HepG2 (cell line): ENCODE measurements around the gene NGEF. TPM values are rescaled to one million over a fixed set of nuclear protein-coding genes. Genes with fewer than 3 reads are reported as not detected.

ENCODE experiments used
- ATAC-seq: fragments of 200-7000 bp; cut with Tn5 transposase; 3 replicates; pipeline ENCODE4 v1.9.1; 2020; ENCODE audit warnings: mild to moderate bottlenecking, moderate library complexity
- BruUV-seq: library from RNA; stranded (reverse); fragments of 400-500 nt; replicated peaks from 2 replicates; lab custom pipeline; 2021; lab: Mats Ljungman, UMichigan
- CTCF ChIA-PET: fragments of 300-600 bp; formaldehyde crosslinking; extraction: SDS; loops from one replicate; lab custom pipeline; 2021; ENCODE audit warnings: low total read pairs, inconsistent platforms, low intra/inter-chr PET ratio; lab: Yijun Ruan, JAX
- POLR2A ChIA-PET: fragments of 350-600 bp; sonication (Branson Sonifier 250); formaldehyde crosslinking; loops from one replicate; lab custom pipeline; 2020; ENCODE audit warnings: antibody characterized with exemption, inconsistent platforms; lab: Yijun Ruan, JAX
- DNase-seq: peaks from one replicate; pipeline ENCODE4 v3.0.0-alpha.2; 2015; ENCODE audit warnings: low spot score
- FAIRE-seq: peaks from 3 replicates; lab custom pipeline; 2011; peaks lifted over from hg19 to GRCh38; lab: Jason Lieb, UNC
- H2AFZ ChIP-seq: one replicate; pipeline ENCODE4 v1.6.1; 2011; ENCODE audit warnings: low read length, inconsistent platforms
- H3K27ac ChIP-seq: fragments of 300-600 bp; 3 replicates; pipeline ENCODE4 v1.8.0; 2011; ENCODE audit warnings: mixed run types, mild to moderate bottlenecking, mixed read lengths, low read length, inconsistent platforms; ENCODE audit not compliant: insufficient read depth; ENCODE audit errors: extremely low read length
- H3K27me3 ChIP-seq, 2 experiments: fragments of 200-600 bp in 1 of 2; 2 replicates in 1 of 2; 3 replicates in 1 of 2; pipeline versions ENCODE4 v1.6.0 to v1.8.0; 2011; ENCODE audit warnings: low read length in 2 of 2, mild to moderate bottlenecking in 2 of 2, moderate library complexity in 2 of 2, inconsistent platforms in 1 of 2; ENCODE audit not compliant: insufficient read depth in 2 of 2, control insufficient read depth in 1 of 2
- H3K36me3 ChIP-seq, 2 experiments: fragments of 200-600 bp in 1 of 2; replicated peaks in 1 of 2; 2 replicates in 1 of 2; 3 replicates in 1 of 2; pipeline versions ENCODE4 v1.5.1 to v1.8.0; 2011; ENCODE audit warnings: low read length in 2 of 2, inconsistent platforms in 1 of 2; ENCODE audit not compliant: insufficient read depth in 2 of 2, control insufficient read depth in 1 of 2
- H3K4me1 ChIP-seq: 2 replicates; pipeline ENCODE4 v1.5.1; 2012; ENCODE audit warnings: low read length, inconsistent platforms; ENCODE audit not compliant: insufficient read depth
- H3K4me2 ChIP-seq: 2 replicates; pipeline ENCODE4 v1.6.0; 2011; ENCODE audit warnings: low read depth, low read length, inconsistent platforms
- H3K4me3 ChIP-seq, 3 experiments: fragments of 200-600 bp in 1 of 3; sonication (generic), shearing (Covaris generic) in 1 of 3; replicated peaks in 1 of 3; 2 replicates each; pipeline ENCODE4 v1.5.1; 2011 to 2016; ENCODE audit warnings: low read length in 3 of 3, inconsistent platforms in 2 of 3, low read depth in 2 of 3, mild to moderate bottlenecking in 2 of 3, control low read depth in 1 of 3, mixed read lengths in 1 of 3; ENCODE audit not compliant: insufficient read depth in 1 of 3
- H3K79me2 ChIP-seq: one replicate; pipeline ENCODE4 v1.6.1; 2011; ENCODE audit warnings: low read length, inconsistent platforms; ENCODE audit not compliant: insufficient read depth
- H3K9ac ChIP-seq: 2 replicates; pipeline ENCODE4 v1.6.0; 2011; ENCODE audit warnings: mild to moderate bottlenecking, low read depth, low read length, inconsistent platforms; ENCODE audit not compliant: insufficient read depth
- H3K9me3 ChIP-seq: 2 replicates; pipeline ENCODE4 v1.5.1; 2012; ENCODE audit warnings: mild to moderate bottlenecking, low read length
- H4K20me1 ChIP-seq: 2 replicates; pipeline ENCODE4 v1.6.0; 2011; ENCODE audit warnings: inconsistent platforms, mild to moderate bottlenecking, low read length, moderate library complexity; ENCODE audit not compliant: insufficient read depth
- AGO2 ChIP-seq: fragments of 200-400 bp; formaldehyde crosslinking; optimal IDR thresholded peaks from 2 replicates; pipeline ENCODE3; 2017; ENCODE audit warnings: mild to moderate bottlenecking, low read depth, low read length, moderate library complexity
- GPN1 ChIP-seq: sonication (generic); formaldehyde crosslinking; IDR thresholded peaks from 2 replicates; pipeline ENCODE4 v1.5.1; 2020; ENCODE audit warnings: missing genetic modification reagents, borderline replicate concordance
- POLR2G ChIP-seq: fragments of 200-400 bp; formaldehyde crosslinking; IDR thresholded peaks from 2 replicates; pipeline ENCODE4 v1.6.1; 2018; ENCODE audit warnings: mild to moderate bottlenecking, low read depth, low read length, moderate library complexity
- ZNF768 ChIP-seq: sonication (generic); formaldehyde crosslinking; IDR thresholded peaks from 2 replicates; pipeline ENCODE4 v1.4.0; 2020; ENCODE audit warnings: missing genetic modification reagents
- whole genome bisulfite sequencing: methylation state at CpG from one replicate; pipeline ENCODE4 v1.1.6; 2017; ENCODE audit warnings: low lambda C conversion rate; 5-methylcytosine and 5-hydroxymethylcytosine counted together
- in situ Hi-C: cut with HindIII; loops from 2 replicates; pipeline ENCODE4 v1.10.0; 2017; ENCODE audit warnings: low pct_unique_long_range_greater_than_20kb; ENCODE audit not compliant: extremely low pct_ligation_motif_present
- intact Hi-C: fragments of 100-400 bp; cut with micrococcal nuclease; formaldehyde crosslinking; loops from one replicate; pipeline ENCODE4 v1.10.0; 2022; ENCODE audit not compliant: unreplicated experiment
- polyA plus RNA-seq, 8 experiments: library from polyadenylated mRNA; depleted of rRNA in 3 of 8; stranded (reverse) in 7 of 8; unstranded in 1 of 8; fragments of >200 nt; fragmentation: Illumina TruSeq in 4 of 8; extraction: Trizol in 4 of 8; gene quantifications; 2 replicates each; pipeline versions ENCODE4 v1.2.1 to v1.2.3, GENCODE V29; 2011 to 2016; ENCODE audit warnings: low read depth in 4 of 8, missing spikeins in 1 of 8, mixed read lengths in 1 of 8; ENCODE audit not compliant: insufficient read depth in 1 of 8
- total RNA-seq, 5 experiments: library from RNA; depleted of rRNA; stranded (reverse); fragments of >200 nt; fragmentation: Illumina TruSeq; extraction: Trizol; gene quantifications; 2 replicates each; pipeline ENCODE4 v1.2.3, GENCODE V29; 2016; ENCODE audit warnings: low read depth in 1 of 5
- TF ChIP-seq, protein P1 (sequence below): sonication (generic); formaldehyde crosslinking; IDR thresholded peaks from 2 replicates; pipeline ENCODE4 v1.4.0; 2020; ENCODE audit warnings: missing genetic modification reagents

Gene NGEF
- total and polyA plus RNA-seq, 2 of the 13 experiments (the other 11 are each of a cell fraction or from before 2014, with no cell fraction given): 14.4 to 36.9 TPM

DNA sequence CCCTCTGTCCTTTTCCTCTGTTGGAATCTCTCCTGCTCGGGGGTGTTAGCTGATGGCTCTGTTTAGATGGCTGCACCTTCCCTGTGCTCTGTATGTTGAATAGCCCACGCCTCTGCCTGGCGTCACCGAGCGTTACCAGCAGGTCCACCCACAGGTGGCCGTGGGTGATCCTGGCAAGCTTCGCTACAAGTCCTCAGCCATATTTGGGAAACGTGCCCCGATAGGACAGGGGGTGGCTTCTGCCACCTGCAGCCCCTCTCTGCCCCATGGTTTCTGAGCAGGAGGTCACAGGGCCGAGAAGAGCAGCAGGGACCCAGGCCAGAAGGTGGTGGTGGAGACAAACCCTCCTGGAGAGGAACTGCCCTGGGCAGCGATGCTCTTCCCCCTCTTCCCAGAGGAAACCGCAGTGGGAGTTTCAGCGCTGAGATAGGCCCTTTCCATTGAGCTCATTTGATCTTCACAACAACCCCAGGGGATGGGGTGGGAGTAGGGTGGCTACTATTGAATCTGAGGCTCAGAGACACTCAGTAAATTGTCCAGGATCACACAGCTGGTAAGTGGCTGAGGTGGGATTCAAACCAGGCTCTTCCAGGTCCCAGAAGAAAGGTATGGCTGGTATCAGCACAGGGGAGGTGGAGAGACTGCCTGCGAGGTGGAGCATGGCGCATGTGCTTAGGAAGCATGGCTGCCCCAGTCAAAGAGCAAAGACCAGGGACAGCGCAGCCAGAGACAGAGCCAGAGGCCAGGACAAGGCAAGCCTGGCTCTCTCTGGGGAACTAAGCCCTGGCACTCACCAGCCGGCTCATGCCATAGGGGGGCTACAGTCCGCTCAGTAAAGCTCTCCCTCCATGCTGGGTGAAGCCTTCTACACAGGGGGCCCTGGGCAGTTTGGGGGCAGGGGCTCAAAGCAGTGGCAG lies 15.0 kb downstream of the NGEF start:
- Histone ChIP-seq H3K4me3 (no peak overlapping the region), H3K27me3 (no peaks in the 10 kb centered on the region), H3K9me3 (no peaks in the 10 kb centered on the region), H2AFZ (no peak overlapping the region), H3K9ac (no peak overlapping the region), H3K4me2 (no peak overlapping the region), H3K79me2 (no peaks in the 10 kb centered on the region), H3K4me1 (no peaks in the 10 kb centered on the region), H3K27ac (no peak overlapping the region), H3K36me3 (no peaks in the 10 kb centered on the region), H4K20me1 (no peaks in the 10 kb centered on the region; the same call in 1 of the 2 replicates)
- BruUV-seq: no TSS peak
- FAIRE-seq: no peak
- DNase-seq: no peak
- POLR2A ChIA-PET: interaction anchor here (0.7 kb wide), 1 partner anchor 15 kb away, joined by 4 read pairs; the partner anchor contains the start of gene NGEF
- intact Hi-C loops: no loop called here
- CTCF ChIA-PET: no interaction called here
- TF ChIP-seq GPN1 (CRISPR knock-in tag): no peak
- TF ChIP-seq, protein P1, sequence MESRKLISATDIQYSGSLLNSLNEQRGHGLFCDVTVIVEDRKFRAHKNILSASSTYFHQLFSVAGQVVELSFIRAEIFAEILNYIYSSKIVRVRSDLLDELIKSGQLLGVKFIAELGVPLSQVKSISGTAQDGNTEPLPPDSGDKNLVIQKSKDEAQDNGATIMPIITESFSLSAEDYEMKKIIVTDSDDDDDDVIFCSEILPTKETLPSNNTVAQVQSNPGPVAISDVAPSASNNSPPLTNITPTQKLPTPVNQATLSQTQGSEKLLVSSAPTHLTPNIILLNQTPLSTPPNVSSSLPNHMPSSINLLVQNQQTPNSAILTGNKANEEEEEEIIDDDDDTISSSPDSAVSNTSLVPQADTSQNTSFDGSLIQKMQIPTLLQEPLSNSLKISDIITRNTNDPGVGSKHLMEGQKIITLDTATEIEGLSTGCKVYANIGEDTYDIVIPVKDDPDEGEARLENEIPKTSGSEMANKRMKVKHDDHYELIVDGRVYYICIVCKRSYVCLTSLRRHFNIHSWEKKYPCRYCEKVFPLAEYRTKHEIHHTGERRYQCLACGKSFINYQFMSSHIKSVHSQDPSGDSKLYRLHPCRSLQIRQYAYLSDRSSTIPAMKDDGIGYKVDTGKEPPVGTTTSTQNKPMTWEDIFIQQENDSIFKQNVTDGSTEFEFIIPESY (CRISPR knock-in tag): peak; percentile 90
- TF ChIP-seq ZNF768 (CRISPR knock-in tag): peak; percentile 59
- TF ChIP-seq POLR2G: 0 out of 2 replicates have a peak, but pooled peaks have one; percentile 8
- peak; percentile 50 for TF ChIP-seq AGO2
- ATAC-seq: no peak; the same call in 1 of the 3 replicates
- 93% methylated on average over 15 of the region's 18 CpGs for WGBS
- in situ Hi-C loops: no loop called here
